Body of pancreas (tissue), 4 donors: ENCODE results near the gene CLDN18.

ENCODE experiments used
- CTCF ChIP-seq, 7 experiments: fragments of 450-650 bp in 4 of 7; fragments of 200-600 bp in 3 of 7; sonication (generic) in 3 of 7; IDR thresholded peaks; one replicate each; pipeline ENCODE4 v1.5.1; 2016 to 2019; ENCODE audit warnings: antibody characterized with exemption in 7 of 7
- POLR2A ChIP-seq, 3 donors: fragments of 450-650 bp; IDR thresholded peaks; one replicate each; pipeline ENCODE4 v1.6.1; 2016; ENCODE audit warnings: antibody characterized with exemption in 3 of 3, mild to moderate bottlenecking in 2 of 3

GRCh38 chr3:137990427-137990826 is 19.5 kb upstream of the CLDN18 start:
- TF ChIP-seq CTCF (IDR thresholded peaks at IDR 0.05): no peak
- no peak for TF ChIP-seq POLR2A (IDR thresholded peaks at IDR 0.05)
